PC-9 (cell line): Measurements from ENCODE around the gene ZNF680. TPM values are rescaled to one million over a fixed set of nuclear protein-coding genes. Genes with fewer than 3 reads are reported as not detected.

Source experiments
- BruUV-seq: library from RNA; stranded (reverse); fragments of 400-500 nt; replicated peaks from 2 replicates; lab custom pipeline; 2021; lab: Mats Ljungman, UMichigan
- CTCF ChIA-PET: fragments of 300-600 bp; sonication (Branson Sonifier 250); formaldehyde crosslinking; loops from one replicate; lab custom pipeline; 2022; ENCODE audit warnings: antibody characterized with exemption; lab: Charles Lee
- POLR2A ChIA-PET: fragments of 300-600 bp; sonication (Branson Sonifier 250); formaldehyde crosslinking; loops from one replicate; lab custom pipeline; 2022; ENCODE audit warnings: antibody characterized with exemption; ENCODE audit not compliant: unreplicated experiment; lab: Charles Lee
- DNase-seq, 2 experiments: peaks; one replicate each; pipeline versions ENCODE4 v3.0.0 to v3.0.0-alpha.2; 2015 to 2022; ENCODE audit warnings: mixed read lengths in 1 of 2
- H2AFZ ChIP-seq: fragments of 200-600 bp; sonication (generic); 2 replicates; pipeline ENCODE4 v1.8.1; 2017; ENCODE audit warnings: antibody characterized with exemption
- H3F3A ChIP-seq: fragments of 200-600 bp; sonication (generic); 2 replicates; pipeline ENCODE4 v1.8.1; 2017; ENCODE audit warnings: antibody characterized with exemption, mild to moderate bottlenecking, low read depth; ENCODE audit not compliant: insufficient read depth
- H3K27ac ChIP-seq: fragments of 200-600 bp; sonication (generic); 2 replicates; pipeline ENCODE4 v1.6.1; 2016; ENCODE audit warnings: mixed run types
- H3K27me3 ChIP-seq: fragments of 200-600 bp; sonication (generic); 2 replicates; pipeline ENCODE4 v1.6.1; 2016; ENCODE audit warnings: low read depth, mixed run types; ENCODE audit not compliant: insufficient read depth
- H3K36me3 ChIP-seq: fragments of 200-600 bp; sonication (generic); 2 replicates; pipeline ENCODE4 v1.6.1; 2016; ENCODE audit warnings: low read depth, mixed run types
- H3K4me1 ChIP-seq: fragments of 200-600 bp; sonication (generic); replicated peaks from 2 replicates; pipeline ENCODE4 v1.6.1; 2016; ENCODE audit warnings: mixed run types; ENCODE audit not compliant: insufficient read depth
- H3K4me2 ChIP-seq: fragments of 200-600 bp; sonication (generic); 2 replicates; pipeline ENCODE4 v1.6.1; 2017; ENCODE audit warnings: mixed run types
- H3K4me3 ChIP-seq: fragments of 200-600 bp; sonication (generic); 2 replicates; pipeline ENCODE4 v1.6.1; 2016; ENCODE audit warnings: mixed run types
- H3K79me2 ChIP-seq: fragments of 200-600 bp; sonication (generic); 2 replicates; pipeline ENCODE4 v1.6.1; 2017; ENCODE audit warnings: low read depth, mixed run types
- H3K9me2 ChIP-seq: fragments of 200-600 bp; sonication (generic); 2 replicates; pipeline ENCODE4 v1.8.1; 2017; ENCODE audit warnings: mild to moderate bottlenecking; ENCODE audit not compliant: insufficient read depth
- H3K9me3 ChIP-seq: fragments of 200-600 bp; sonication (generic); 2 replicates; pipeline ENCODE4 v1.8.1; 2016; ENCODE audit warnings: low read depth; ENCODE audit not compliant: insufficient read depth
- H4K20me1 ChIP-seq: fragments of 200-600 bp; sonication (generic); 2 replicates; pipeline ENCODE4 v1.8.1; 2017; ENCODE audit not compliant: insufficient read depth
- EZH2 ChIP-seq: fragments of 200-600 bp; sonication (generic); IDR thresholded peaks from 2 replicates; pipeline ENCODE4 v1.8.0; 2017; ENCODE audit warnings: antibody characterized with exemption, low read depth
- intact Hi-C: fragments of 100-400 bp; cut with micrococcal nuclease; formaldehyde crosslinking; loops from one replicate; pipeline ENCODE4 v1.10.0; 2022; ENCODE audit not compliant: unreplicated experiment
- total RNA-seq: library from RNA; stranded (reverse); gene quantifications from 2 replicates; pipeline ENCODE4 v1.2.3, GENCODE V29; 2021
- TF ChIP-seq, protein P1 (sequence below): fragments of 200-600 bp; sonication (generic); conservative IDR thresholded peaks from 2 replicates; pipeline ENCODE4 v1.6.1; 2017; ENCODE audit warnings: mixed run types, antibody characterized with exemption, mild to moderate bottlenecking, moderate library complexity

The ZNF680 gene
- total RNA-seq, 1 experiment from 2014 or later, result 17.9 TPM

DNA sequence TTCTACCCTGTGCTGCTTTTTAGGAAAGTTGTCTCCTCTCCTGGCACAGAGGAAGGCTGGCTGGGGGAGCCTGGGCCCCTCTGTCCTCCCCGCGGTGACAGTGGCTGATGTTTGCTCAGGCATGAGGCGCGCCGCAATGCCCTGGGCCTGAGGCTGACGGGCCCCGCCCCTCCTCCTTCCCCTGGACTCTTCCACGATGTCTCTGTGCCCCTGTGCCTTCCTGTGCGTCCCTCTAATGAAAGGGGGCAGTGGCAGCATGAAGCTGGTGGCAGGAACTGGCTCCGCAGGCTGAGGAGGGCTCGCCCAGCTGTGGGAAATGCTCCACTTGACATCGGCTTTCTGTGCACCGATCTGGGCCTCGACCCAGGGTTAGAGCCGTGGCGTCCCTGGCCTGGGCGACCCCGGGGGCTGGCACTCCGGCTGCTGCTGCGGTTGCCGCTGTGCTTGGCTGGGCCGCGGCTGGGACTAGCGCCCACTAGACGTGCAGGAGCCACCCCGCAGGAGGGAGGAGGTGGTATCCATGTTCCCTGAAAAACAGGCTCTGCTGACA, 67.9 kb downstream of the ZNF680 start:
- H3K36me3 ChIP-seq, result no peaks in the 10 kb centered on the region
- H3K9me2 ChIP-seq, result no peaks in the 10 kb centered on the region
- no peaks in the 10 kb centered on the region for H3K4me1 ChIP-seq
- no peaks in the 10 kb centered on the region for H4K20me1 ChIP-seq
- no peaks in the 10 kb centered on the region for H3K79me2 ChIP-seq
- POLR2A ChIA-PET, result no interaction called here
- H2AFZ ChIP-seq, result no peak overlapping the region
- no peak for DNase-seq
- H3K27ac ChIP-seq, result no peak overlapping the region
- intact Hi-C loops, result no loop called here
- no peak overlapping the region for H3K4me2 ChIP-seq
- CTCF ChIA-PET, result no interaction called here
- BruUV-seq, result no TSS peak
- H3F3A ChIP-seq, result no peaks in the 10 kb centered on the region
- no peak overlapping the region for H3K4me3 ChIP-seq
- no peaks in the 10 kb centered on the region for H3K9me3 ChIP-seq
- no peaks in the 10 kb centered on the region for H3K27me3 ChIP-seq
- no peak for TF ChIP-seq EZH2
- TF ChIP-seq, protein P1, sequence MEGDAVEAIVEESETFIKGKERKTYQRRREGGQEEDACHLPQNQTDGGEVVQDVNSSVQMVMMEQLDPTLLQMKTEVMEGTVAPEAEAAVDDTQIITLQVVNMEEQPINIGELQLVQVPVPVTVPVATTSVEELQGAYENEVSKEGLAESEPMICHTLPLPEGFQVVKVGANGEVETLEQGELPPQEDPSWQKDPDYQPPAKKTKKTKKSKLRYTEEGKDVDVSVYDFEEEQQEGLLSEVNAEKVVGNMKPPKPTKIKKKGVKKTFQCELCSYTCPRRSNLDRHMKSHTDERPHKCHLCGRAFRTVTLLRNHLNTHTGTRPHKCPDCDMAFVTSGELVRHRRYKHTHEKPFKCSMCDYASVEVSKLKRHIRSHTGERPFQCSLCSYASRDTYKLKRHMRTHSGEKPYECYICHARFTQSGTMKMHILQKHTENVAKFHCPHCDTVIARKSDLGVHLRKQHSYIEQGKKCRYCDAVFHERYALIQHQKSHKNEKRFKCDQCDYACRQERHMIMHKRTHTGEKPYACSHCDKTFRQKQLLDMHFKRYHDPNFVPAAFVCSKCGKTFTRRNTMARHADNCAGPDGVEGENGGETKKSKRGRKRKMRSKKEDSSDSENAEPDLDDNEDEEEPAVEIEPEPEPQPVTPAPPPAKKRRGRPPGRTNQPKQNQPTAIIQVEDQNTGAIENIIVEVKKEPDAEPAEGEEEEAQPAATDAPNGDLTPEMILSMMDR, result no peak

DNA sequence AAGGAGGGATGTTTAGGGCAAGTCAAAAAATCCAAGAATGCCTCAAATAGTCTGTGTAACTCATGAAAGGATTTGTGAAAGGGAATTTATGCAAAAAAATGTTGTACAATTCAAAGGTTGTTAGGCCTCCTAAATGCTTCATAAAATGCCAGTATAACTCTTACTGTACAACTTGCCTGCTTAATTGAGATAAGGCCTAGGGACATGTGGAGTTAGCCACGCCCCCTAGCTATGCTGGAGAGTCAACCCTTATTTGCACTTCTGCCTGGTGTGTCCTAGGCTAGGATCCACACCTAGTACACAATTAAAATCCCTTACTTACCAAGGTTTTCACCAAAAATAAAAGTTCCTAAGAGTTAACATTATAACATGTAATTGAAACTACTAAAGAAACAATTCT, 77.2 kb downstream of the ZNF680 start:
- ChIA-PET POLR2A (no interaction called here), CTCF (no interaction called here)
- intact Hi-C loops, result no loop called here
- Histone ChIP-seq H3K4me3 (no peak overlapping the region), H3K4me2 (no peak overlapping the region), H3K27ac (no peak overlapping the region), H2AFZ (no peak overlapping the region), H3K36me3 (no peaks in the 10 kb centered on the region), H3K9me3 (no peaks in the 10 kb centered on the region), H4K20me1 (no peaks in the 10 kb centered on the region), H3K27me3 (no peaks in the 10 kb centered on the region), H3K4me1 (no peaks in the 10 kb centered on the region), H3K9me2 (no peaks in the 10 kb centered on the region), H3F3A (no peaks in the 10 kb centered on the region), H3K79me2 (no peaks in the 10 kb centered on the region)
- TF ChIP-seq, protein P1, result no peak
- no peak for TF ChIP-seq EZH2
- no TSS peak for BruUV-seq
- no peak for DNase-seq

Other genes with a start within 250 kb of the ZNF680 start
- gene ZNF736, start 249.1 kb downstream of the ZNF680 start, total RNA-seq, result 20.1 and 20.8 TPM in 2 replicates
- gene ZNF107, start 103.1 kb upstream of the ZNF680 start, total RNA-seq, result 4.8 and 6.0 TPM in 2 replicates
- 7.4 and 8.4 TPM in 2 replicates for gene ZNF138, start 231.4 kb upstream of the ZNF680 start, total RNA-seq